Amygdala (tissue), 56 donors: ENCODE measurements around the gene CDK19.
"Not testable (repeated sequence)": the region's sequence is repeated elsewhere in the genome, so short reads cannot be mapped to it uniquely, and the experiment has no call there.

Source experiments
- DNase-seq, 56 donors: peaks; one replicate each; lab custom pipeline; 2025; lab: John Stamatoyannopoulos, UW

The CDK19 gene

DNA sequence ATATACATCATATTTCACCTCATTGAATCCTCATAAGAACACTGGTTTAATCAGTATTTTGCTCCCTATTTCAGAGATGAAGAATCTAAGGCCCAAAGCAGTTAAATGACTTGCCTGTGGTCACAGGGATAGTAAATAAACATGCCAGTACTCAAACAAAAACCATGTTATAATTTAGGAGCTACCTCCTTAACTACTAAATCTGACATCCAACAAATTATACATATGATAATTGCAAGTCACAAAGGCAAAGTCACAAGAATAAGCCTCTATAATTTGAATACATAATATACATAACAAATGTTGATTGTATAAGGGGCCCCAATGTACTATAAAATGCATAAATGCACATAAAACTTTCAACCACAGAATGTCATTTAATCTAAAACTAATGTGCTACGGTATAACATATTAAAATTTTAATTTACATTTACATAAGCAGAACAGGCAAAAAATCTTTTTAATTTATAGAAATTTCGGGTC is 181.5 kb downstream of the CDK19 start:
- no peak for DNase-seq

- no peak for DNase-seq
These were observed 186.1 kb downstream of the CDK19 start for GRCh38 chr6:110629153-110629552.

DNA sequence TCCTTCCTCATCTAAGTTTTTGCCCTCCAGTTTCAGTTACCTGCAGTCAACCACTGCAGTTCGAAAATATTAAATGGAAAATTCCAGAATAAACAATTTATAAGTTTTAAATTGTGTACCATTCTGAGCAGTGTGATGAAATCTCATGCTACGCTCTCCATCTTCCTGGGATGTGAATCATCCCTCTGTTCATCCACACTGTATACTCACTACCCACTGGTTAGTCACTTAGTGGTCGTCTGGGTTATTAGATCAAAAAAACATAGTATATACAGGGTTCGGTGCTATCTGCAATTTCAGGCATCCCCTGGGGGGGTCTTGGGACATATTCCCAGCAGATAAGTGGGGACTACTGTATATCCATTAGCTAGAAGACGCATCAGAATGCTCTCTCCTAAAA is 186.9 kb downstream of the CDK19 start:
- DNase-seq = no peak

GRCh38 chr6:110626442-110626841 is 188.8 kb downstream of the CDK19 start:
- DNase-seq = no peak

DNA sequence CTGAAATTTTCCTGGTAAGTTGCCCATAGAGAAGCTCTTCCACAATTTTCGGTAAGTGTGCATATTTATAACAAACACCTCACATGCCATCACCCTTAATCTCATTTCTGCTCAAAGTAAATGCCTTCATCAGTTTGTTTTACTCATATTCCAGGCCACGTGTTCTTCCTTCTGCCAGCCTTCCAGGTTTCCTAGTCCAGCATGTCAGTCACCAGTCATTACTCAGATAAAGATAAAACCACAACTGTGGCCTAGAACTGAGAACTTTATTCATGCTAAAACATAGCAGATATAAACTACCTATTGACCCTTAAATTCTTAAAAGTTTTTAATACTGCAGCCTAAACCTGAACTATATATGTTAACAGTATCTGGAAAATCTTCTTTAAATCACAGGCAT is 189.4 kb downstream of the CDK19 start:
- DNase-seq = no peak

DNA sequence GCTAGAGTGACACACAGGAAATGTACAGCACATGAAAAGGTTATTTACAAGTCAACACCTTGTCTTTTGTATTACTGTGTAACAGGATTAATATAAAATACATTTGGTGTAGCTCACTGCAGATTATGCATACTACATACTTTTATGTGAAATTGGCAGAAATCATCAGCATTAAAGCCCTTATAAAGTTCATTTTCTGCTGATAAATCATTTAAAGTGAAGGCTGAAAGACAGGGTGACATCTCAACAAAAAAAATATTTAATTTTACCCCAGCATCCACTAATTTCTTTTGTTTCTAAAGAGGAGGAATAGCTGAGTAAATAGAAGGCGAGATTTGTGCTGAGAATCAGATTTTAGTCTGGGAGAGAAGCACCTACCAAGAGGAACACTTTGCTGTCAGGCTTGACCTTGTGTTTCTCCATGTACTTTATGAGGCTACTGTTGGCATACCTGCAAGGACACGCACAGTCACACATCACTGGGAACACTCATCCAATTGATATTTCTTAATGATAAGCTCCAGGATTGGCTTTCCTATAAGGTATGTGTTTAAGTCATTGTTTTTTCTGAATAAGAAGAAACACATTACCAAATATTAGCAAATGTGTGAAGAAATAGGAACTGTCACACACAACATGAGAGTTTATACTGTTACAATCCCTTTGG is 192.2 kb downstream of the CDK19 start:
- no peak for DNase-seq

DNA sequence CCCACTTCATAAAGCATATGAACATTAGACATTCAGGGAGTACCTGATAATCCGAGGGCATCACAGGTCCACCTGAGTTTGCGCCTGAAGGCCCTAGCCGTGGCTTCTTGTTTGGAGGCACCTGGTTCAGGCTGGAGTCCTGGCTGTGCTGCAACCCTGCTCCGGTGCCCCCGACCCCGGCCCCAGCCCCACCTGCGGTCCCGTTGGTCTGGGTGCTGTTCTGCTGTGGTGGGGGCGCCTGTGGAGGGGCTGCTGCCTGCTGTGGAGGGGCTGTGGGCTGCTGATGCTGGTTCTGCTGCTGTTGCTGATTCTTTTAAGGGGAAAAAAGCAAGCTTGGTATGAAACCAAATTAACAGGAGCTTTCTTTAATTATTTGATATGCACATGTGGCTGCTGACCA is 194.2 kb downstream of the CDK19 start:
- no peak for DNase-seq

- no peak for DNase-seq
These were observed 195.2 kb downstream of the CDK19 start for GRCh38 chr6:110620065-110620464.

- no peak for DNase-seq
These were observed 195.9 kb downstream of the CDK19 start for GRCh38 chr6:110619275-110619908.

DNA sequence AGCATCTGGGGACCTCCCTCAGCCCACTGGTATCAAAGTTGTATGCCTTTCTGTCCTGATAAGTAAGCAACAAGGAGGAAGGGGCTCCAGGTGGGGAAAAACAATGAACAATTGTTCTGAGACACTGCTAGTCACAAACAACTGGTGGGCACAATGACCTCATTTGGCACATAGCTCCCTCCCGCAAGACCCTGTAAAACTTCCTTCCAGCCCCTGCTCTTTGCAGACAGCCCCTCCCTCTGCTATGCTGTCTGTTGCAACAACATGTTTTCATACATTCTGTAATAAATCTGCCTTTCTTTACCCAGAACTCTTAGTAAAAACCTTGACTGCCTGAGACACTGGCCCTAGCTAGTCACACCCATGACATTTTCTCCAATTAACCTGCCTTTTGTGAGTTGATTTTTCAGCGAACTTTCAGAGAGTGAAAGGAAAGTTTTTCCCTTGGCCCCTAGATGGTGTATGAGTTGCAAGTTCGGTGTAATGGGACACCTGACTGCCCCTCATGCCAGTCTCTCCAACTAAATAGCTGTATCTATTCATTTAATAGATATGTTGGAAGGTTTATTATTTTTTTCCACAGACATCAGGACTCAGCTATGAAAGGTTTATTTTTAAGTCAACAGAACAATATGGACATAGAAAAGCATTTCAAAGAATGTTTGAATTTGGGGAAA is 196.5 kb downstream of the CDK19 start:
- DNase-seq = peak in 2 of 56 donors; percentile 17 to 23

DNA sequence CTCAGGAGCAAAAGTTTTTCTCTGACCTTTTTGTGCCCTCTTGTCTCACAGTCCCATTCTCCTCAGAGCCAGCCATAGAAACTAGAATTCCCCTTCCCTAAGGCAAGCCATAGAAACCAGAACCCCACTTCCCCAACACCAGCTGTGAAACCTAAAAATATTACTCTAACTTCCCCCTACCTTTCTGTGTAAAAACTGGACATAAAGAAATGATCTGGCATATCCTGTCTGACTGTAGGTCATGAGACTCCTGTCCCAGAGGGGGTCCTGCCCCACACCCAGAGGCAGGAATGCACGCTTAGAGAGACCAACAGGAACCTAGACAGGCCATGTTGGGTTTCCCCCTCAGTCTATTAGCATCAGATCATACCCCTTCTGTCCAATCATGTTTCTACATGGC is 198.2 kb downstream of the CDK19 start:
- DNase-seq = no peak

DNA sequence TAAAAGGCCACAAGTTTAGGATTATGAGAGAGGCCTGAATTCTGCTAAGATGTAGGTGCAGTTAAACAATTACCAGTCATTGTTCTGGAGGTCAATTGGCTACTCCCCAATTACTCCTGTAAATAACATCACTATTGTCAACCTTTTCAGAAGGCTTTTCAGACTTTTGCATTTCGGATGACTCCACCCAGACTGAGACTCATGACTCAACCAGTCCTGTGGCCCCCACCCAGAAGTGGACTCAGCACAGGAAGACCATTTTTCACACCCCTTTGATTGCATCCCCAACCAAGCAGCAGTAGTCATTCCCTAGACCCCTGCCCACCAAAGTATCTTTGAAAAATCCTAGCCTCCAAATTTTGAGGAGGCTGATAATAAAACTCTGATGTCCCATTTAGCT is 199.5 kb downstream of the CDK19 start:
- DNase-seq = no peak

- DNase-seq = no peak
These were observed 200.7 kb downstream of the CDK19 start for GRCh38 chr6:110614586-110614985.

DNA sequence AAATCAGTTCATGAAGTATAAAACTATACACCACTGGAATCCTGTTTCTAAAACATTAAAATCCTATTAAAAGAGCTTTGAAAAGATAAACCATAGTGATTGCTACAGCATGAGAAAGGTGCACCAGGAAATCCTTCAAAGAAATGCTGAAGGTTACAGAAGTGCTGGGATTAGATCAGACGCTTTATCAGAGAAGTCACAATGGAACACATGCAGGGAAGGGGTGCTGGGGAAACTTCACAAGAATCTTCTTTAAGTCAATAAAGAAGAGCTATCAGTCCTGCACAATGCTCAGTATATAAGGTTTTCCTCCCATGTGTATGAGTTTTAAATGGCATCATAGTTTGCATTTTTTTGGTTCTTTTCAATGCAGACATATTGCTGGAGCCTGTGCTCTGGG is 201.2 kb downstream of the CDK19 start:
- no peak for DNase-seq

DNA sequence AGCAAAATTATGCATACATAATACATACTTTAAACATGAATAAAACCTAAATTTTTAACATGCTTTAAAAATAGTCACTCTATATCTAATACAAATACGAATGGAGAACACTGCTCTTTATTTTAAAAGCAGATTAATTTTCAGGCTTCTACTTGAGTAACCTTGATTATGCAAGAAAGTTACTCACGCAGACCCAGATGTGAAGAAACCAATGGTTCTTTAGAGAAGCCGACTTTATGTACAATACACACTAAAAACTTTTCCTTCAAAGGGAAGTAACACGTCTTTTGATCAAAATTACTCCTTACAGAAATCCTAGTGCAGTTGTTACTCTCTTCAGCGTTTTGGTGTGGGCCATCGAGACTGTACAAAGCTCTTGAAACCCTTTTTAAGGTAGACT is 201.9 kb downstream of the CDK19 start:
- DNase-seq = no peak

- DNase-seq = no peak
These were observed 203.0 kb downstream of the CDK19 start for GRCh38 chr6:110612298-110612697.

GRCh38 chr6:110609101-110609500 is 206.2 kb downstream of the CDK19 start:
- DNase-seq = peak in 29 of 56 donors; percentile 6 to 61 (median 34)

GRCh38 chr6:110608151-110608550 is 207.1 kb downstream of the CDK19 start:
- no peak for DNase-seq

- no peak for DNase-seq
These were observed 209.1 kb downstream of the CDK19 start for GRCh38 chr6:110606151-110606550.

DNA sequence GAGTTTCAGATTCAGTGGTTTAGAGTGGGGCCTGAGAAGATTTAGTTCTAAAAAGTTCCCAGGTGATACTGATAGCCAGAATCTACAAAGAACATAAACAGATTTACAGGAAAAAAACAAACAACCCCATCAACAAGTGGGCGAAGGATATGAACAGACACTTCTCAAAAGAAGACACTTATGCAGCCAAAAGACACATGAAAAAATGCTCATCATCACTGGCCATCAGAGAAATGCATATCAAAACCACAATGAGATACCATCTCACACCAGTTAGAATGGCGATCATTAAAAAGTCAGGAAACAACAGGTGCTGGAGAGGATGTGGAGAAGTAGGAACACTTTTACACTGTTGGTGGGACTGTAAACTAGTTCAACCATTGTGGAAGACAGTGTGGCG is 214.6 kb downstream of the CDK19 start:
- not testable (repeated sequence) for DNase-seq

- DNase-seq = no peak
These were observed 217.5 kb downstream of the CDK19 start for GRCh38 chr6:110597761-110598160.

DNA sequence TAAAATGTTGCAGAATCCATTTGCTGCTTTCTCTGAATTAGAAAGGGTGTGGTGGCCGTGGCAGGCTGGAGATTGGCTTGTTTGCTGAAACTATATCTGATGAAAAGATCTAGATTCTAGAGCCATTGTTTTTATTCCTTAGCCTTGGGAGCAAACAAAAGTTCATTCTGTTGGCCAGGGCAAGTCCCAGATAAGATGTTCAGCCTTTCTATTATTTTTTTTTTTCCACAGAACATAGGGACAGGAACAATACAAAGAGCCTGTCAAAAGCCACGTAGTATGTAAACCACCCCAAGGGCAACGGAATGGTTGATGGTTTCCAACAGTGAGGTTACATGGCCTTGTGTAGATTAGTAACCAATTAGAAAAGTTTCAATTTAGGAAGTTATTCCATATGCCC is 218.9 kb downstream of the CDK19 start:
- no peak for DNase-seq
